Activated T-cell treated with anti-CD3 and anti-CD28 coated beads, Interleukin-2, amount 50 U/mL, for 1 hour (primary cell): ENCODE results near the gene STX18.

Experiments
- DNase-seq: peaks from one replicate; pipeline ENCODE4 v3.0.0-alpha.2; 2020

STX18 gene

GRCh38 chr4:4415806-4416805, 125.7 kb downstream of the STX18 start:
- DNase-seq = no peak

- DNase-seq = no peak
Measured at GRCh38 chr4:4415107-4415805, 126.6 kb downstream of the STX18 start.

GRCh38 chr4:4413806-4414205, 128.0 kb downstream of the STX18 start:
- DNase-seq = no peak

GRCh38 chr4:4413373-4413725, 128.5 kb downstream of the STX18 start:
- DNase-seq = no peak

- DNase-seq = no peak
Measured at GRCh38 chr4:4412641-4413372, 129.0 kb downstream of the STX18 start.

GRCh38 chr4:4411906-4412305, 129.9 kb downstream of the STX18 start:
- DNase-seq = no peak

- DNase-seq = no peak
Measured at GRCh38 chr4:4410271-4410670, 131.6 kb downstream of the STX18 start.

GRCh38 chr4:4409416-4410115, 132.3 kb downstream of the STX18 start:
- no peak for DNase-seq

- no peak for DNase-seq
Measured at GRCh38 chr4:4408576-4409335, 133.1 kb downstream of the STX18 start.

GRCh38 chr4:4408132-4408523, 133.7 kb downstream of the STX18 start:
- no peak for DNase-seq

- no peak for DNase-seq
Measured at GRCh38 chr4:4407299-4408131, 134.3 kb downstream of the STX18 start.

GRCh38 chr4:4406455-4407298, 135.2 kb downstream of the STX18 start:
- no peak for DNase-seq

- DNase-seq = no peak
Measured at GRCh38 chr4:4405358-4405962, 136.4 kb downstream of the STX18 start.

GRCh38 chr4:4402966-4403365, 138.9 kb downstream of the STX18 start:
- DNase-seq = no peak

- no peak for DNase-seq
Measured at GRCh38 chr4:4401036-4401435, 140.8 kb downstream of the STX18 start.

GRCh38 chr4:4398430-4398829, 143.4 kb downstream of the STX18 start:
- DNase-seq = no peak

GRCh38 chr4:4397441-4397819, 144.4 kb downstream of the STX18 start:
- DNase-seq = no peak

GRCh38 chr4:4396628-4397440, 145.0 kb downstream of the STX18 start:
- DNase-seq = no peak
